NB4 (cell line): ENCODE results near the gene SNX22.

Source experiments
- DNase-seq: peaks from one replicate; pipeline ENCODE4 v3.0.0; 2010; ENCODE audit warnings: low read depth
- H3K4me3 ChIP-seq: one replicate; pipeline ENCODE4 v1.5.1; 2011; ENCODE audit warnings: mild to moderate bottlenecking, low read depth, low read length, moderate library complexity
- CTCF ChIP-seq: IDR thresholded peaks from one replicate; pipeline ENCODE4 v1.5.1; 2012; ENCODE audit warnings: low read depth, low read length
- MAX ChIP-seq: IDR thresholded peaks from 2 replicates; pipeline ENCODE4 v1.6.1; 2011; ENCODE audit warnings: low read depth, low read length
- MYC ChIP-seq: IDR thresholded peaks from 2 replicates; pipeline ENCODE4 v1.6.1; 2011; ENCODE audit warnings: low read depth, low read length
- POLR2A ChIP-seq: IDR thresholded peaks from 2 replicates; pipeline ENCODE4 v1.6.1; 2011; ENCODE audit warnings: mild to moderate bottlenecking; ENCODE audit not compliant: insufficient read length; ENCODE audit errors: extremely low read depth

SNX22 gene

GRCh38 chr15:64197425-64197824 is 45.9 kb downstream of the SNX22 start:
- TF ChIP-seq CTCF = no peak
- no peak for TF ChIP-seq POLR2A
- no peak for TF ChIP-seq MAX
- no peak for TF ChIP-seq MYC
- no peak overlapping the region for H3K4me3 ChIP-seq
- DNase-seq = no peak

- DNase-seq = no peak
These were observed 53.7 kb downstream of the SNX22 start for GRCh38 chr15:64205202-64205601.

More at GRCh38 chr15:64205202-64205601, 53.7 kb downstream of the SNX22 start:
- no peak for TF ChIP-seq POLR2A
- no peak for TF ChIP-seq MYC
- no peak for TF ChIP-seq MAX
- TF ChIP-seq CTCF = no peak
- no peak overlapping the region for H3K4me3 ChIP-seq
